ENCODE measurements around the gene PPP4R4.

GRCh38 chr14:94288610-94289465 is 114.7 kb downstream of the PPP4R4 start:
- no peak for TF ChIP-seq CTCF (conservative IDR thresholded peaks at IDR 0.05)
- no peak for TF ChIP-seq EZH2 (IDR thresholded peaks at IDR 0.05; ENCODE audit: low read depth)

All from PC-9 (cell line).